HK-2 (cell line): ENCODE measurements around the gene UBR3.
"Not testable (repeated sequence)": the region's sequence is repeated elsewhere in the genome, so short reads cannot be mapped to it uniquely, and the experiment has no call there.

ENCODE experiments used
- DNase-seq: peaks from one replicate; pipeline ENCODE4 v3.0.0-alpha.2; 2018; ENCODE audit not compliant: unreplicated experiment

UBR3 gene

DNA sequence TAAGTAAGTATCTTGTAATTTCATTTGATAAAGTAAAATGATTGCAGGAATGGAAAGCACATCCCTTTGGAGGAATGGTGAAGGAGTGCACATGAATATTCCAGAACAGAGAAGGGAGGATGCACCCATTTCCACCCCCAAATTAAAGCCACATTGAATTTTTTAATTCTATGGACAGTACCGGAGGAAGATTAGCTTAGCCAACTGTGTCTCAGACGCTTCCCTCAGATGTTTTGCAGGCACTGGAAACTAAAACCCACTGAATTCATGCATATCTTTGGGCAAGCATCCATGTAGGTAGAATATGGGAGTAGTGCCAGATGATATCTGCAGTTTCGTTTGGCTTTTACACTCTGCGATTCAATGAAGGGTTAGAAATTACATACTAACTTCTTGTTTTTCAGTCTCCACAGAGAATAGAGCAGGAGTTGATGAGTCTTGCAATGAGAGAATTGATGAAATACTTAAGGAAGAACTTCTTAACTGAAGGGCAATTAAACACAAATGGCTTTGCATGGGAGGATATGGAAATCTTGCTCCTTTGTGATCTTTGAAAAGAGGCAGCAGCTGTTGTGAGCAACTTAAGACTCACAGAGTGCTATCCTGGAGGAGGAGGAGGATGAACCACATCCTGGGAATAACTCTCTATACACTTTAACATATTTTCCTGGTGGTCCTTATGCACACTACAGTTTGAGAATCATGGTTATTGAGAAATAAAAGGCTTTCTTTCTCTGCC is 279.0 kb downstream of the UBR3 start:
- DNase-seq = no peak

DNA sequence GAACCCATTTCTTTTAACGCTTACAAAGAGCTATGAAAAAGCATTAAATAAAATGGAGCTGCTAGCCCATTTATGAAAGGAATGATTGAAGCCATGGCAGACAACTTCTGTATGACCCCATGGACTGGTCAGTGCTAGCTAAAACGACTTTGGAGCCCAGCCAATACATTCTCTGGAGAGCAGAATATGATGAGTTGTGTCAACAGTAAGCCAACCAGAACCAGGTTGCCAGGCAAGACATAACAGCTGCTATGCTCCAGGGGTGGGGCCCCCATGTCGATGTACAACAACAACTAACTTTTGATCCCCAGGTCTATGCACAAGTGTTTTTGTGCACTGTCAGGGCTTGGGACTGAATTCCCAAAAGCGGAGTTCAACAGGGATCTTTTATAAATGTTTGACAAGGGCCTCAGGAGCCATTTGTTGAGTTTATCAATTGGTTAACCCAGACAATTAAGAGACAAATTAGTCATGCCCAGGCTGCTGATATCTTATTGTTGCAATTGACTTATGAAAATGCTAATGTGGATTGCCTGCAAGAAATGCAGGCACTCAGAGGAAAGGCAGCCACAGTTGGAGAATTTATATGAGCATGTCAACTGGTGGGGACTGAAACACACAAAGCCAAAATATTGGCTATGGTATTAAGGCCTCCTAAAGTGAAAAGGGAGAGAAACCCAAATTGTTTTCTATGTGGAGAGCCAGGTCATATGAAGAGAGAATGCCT is 286.1 kb downstream of the UBR3 start:
- DNase-seq = no peak

DNA sequence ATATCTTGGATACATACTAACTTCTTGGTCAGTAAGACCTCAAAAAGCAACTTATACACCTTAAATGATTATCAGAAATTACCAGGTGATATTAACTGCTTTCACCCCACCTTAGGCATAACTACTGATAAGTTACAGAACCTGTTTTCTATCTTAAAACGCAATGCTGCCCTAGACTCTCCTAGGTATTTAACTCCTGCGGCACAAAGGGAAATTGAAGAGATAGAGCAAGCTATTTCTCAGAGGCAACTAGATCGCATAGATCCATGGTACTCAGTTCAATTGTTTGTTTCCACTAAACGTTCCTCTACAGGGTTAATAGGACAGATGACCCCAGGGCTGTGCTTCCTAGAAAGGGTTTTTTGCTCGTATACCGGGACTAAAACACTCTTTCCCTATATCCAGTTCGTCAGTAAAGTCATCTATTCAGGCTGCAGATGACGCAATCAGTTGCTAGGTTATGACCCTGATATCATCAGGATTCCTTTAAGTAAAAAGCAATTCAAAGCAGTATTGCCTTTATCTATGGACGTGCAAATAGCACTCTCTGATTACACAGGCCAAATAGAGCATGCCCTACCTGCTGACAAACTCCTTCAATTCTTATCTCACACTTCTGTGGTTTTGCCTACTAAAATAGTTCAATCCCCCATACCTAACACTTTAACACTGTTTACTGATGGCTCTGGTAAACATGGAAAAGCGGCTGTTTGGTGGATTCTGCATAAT is 288.4 kb downstream of the UBR3 start:
- no peak for DNase-seq

DNA sequence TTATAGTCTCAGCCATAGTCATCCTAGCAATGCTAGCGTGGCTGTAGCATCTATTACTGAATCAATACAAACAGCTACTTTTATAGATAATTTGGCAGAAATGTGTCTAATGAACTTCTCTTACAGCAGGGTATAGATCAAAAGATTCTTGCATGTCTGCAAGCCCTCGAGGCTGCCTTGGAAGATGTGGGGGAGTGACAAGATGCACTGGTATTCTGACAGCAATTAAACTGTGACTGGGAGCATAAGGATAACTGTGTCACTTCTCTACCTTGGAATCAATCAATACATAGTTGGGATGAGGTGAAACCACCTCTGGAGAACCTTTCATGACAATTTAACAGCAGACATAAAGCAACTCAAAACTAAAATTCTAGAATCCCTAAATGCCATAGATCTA is 291.4 kb downstream of the UBR3 start:
- no peak for DNase-seq

DNA sequence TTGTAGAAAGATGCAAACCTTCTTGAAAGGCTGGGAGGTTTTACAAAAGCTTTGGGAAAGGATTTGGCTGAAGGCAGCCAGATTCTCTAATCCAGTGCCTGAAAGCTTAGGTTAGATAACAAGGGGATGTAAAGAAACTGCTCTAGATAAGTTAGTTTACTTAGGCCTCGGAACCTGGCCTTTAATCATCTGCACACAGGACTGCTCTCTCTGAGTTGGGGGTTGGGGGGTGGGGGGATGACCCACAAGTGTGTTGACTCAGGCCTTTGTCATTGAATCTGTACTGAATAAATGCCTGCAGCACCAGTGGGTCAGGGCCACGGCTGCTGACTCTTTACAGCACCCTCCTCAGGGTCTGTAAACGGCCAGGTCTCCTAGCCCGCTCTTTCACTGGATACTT is 292.1 kb downstream of the UBR3 start:
- DNase-seq = not testable (repeated sequence)

DNA sequence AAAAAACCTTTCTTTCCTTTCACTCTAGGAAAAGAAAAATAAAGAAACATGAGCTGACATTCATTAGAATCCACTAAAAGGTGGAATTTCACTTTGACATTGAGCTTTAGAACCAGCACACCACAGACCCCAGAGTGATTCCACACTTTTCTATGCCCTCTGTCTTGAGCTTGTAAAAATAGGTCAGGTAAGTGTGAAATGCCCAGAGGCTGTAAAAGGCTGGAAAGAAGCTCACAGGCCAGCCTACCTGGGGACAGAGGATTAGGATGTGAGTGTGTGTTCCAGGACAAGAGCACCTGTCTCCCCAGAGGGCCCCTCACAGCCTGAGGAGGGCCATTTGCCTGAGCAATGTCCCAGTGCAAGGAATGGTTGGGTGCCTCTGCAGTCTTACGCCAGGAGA is 294.4 kb downstream of the UBR3 start:
- DNase-seq = no peak

DNA sequence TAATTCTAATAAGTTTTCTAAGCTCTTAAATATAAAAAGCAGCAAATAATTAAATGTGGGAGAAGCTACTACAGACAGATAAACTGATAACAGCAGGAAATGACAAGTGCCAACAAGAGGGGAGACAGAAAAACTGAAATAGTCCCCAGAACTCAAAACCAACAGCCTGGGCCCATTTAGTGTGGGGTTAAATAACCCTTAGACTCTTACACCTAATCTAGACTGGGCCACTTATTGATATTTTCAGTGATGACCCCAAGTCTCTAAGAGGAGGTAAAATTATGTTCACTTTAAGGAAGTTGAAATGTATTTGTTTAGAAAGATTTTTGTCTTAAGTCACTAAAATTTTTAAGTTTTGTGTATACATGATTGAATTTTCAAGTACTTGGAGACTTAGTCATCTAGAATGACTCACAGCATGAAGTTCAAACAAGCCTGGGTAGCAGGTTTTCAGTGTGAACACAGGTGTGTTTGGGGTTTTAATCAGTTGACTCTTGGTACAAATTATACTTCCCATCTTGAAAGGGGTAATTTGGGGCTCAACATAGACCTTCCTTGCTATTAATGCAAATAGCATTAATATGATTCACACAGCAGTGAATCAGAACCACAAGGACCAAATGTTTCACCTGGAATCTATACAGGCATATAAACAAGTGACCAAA is 295.8 kb downstream of the UBR3 start:
- DNase-seq = no peak

DNA sequence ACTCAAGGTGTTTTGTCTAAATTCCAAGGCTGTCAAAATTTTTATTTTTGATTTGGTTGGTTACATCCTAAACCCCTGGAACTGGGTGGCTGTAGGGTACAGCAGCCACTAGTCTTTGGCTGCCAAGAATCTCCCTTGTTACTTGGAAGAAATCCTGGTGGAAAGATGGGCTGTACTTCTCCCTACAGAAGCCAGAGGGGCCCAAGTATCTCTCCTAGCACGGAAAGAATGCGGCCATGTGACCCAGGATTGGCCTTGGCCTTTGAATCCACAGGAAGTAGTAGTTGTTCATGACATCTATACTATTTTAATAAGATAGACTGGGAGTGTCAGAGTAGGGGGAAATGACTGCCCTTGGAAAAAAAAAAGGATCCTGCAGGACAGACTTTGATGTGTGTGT is 296.3 kb downstream of the UBR3 start:
- DNase-seq = peak; percentile 25

DNA sequence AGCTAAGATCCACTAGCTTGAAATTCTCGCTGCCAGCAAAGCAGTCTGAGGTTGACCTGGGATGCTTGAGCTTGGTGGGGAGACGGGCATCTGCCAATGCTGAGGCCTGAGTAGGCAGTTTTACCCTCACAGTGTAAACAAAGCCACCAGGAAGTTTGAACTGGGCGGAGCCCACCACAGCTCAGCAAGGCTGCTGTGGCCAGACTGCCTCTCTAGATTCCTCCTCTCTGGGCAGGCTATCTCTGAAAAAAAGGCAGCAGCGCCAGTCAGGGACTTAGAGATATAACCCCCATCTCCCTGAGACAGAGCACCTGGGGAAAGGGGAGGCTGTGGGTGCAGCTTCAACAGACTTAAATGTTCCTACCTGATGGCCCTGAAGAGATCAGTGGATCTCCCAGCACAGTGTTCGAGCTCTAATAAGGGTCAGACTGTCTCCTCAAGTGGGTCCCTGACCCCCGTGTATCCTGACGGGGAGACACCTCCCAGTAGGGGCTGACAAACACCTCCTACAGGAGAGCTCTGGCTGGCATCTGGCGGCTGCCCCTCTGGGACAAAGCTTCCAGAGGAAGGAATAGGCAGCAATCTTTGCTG is 299.0 kb downstream of the UBR3 start:
- not testable (repeated sequence) for DNase-seq
